Mesothelial cell of epicardium (in vitro differentiated cells): Measurements from ENCODE around the gene KCND1. TPM values are rescaled to one million over a fixed set of nuclear protein-coding genes. Genes with fewer than 3 reads are reported as not detected.

Experiments used
- DNase-seq, 2 experiments: peaks; one replicate each; pipeline ENCODE4 v3.0.0; 2021; ENCODE audit warnings: low spot score in 2 of 2; ENCODE audit not compliant: unreplicated experiment in 2 of 2
- H3K27ac Mint-ChIP-seq: 2 replicates; pipeline ENCODE4 v1.8.0; 2021; ENCODE audit warnings: mixed read lengths
- H3K27me3 Mint-ChIP-seq: 2 replicates; pipeline ENCODE4 v1.8.0; 2021; ENCODE audit warnings: low read depth, mixed read lengths
- H3K36me3 Mint-ChIP-seq: 2 replicates; pipeline ENCODE4 v1.8.0; 2021; ENCODE audit warnings: mixed read lengths
- H3K4me1 Mint-ChIP-seq: 2 replicates; pipeline ENCODE4 v1.8.0; 2021; ENCODE audit warnings: mixed read lengths
- H3K4me3 Mint-ChIP-seq: 2 replicates; pipeline ENCODE4 v1.8.0; 2021; ENCODE audit warnings: mild to moderate bottlenecking, moderate library complexity, mixed read lengths
- H3K9me3 Mint-ChIP-seq: 2 replicates; pipeline ENCODE4 v1.8.0; 2021; ENCODE audit warnings: mixed read lengths
- total RNA-seq: library from RNA; stranded (reverse); gene quantifications from 3 replicates; pipeline ENCODE4 v1.2.1, GENCODE V29; 2021
- TF ChIP-seq, protein P1 (sequence below): fragments of 200-600 bp; sonication (generic); IDR thresholded peaks from one replicate; pipeline ENCODE4 v1.5.0; 2021; ENCODE audit warnings: antibody characterized with exemption; ENCODE audit not compliant: unreplicated experiment

The KCND1 gene
- total RNA-seq, 1 donor from 2014 or later, result 6.1 TPM

DNA sequence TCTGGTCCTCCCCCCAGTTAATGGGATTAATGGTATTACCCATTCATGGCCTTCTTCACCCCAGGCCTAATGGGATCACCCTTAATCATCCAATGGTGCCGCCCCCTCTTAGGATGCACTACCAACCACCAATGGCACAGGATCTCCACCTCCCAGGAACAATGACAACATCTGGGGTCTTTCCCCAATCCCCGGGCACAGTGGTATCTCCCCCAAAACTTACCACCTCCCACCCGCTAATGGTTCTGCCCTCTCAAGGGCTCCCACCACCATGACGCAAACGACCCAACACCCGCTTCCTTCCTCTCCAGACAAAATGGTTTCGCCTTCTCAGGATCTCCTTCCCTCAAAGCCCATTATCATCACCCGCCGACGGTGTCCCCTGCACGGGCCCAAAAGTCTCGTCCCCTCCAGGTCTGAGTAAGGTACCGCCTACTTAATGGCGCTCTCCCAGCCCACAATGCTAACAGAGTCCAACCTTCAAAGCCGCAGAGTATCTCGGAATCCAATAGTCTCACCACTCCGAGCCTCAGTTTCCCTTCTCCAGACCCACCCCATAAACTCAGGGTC, 30.0 kb upstream of the KCND1 start:
- H3K27me3 Mint-ChIP-seq, result no peaks in the 10 kb centered on the region
- peak overlapping the region; percentile 96 for H3K27ac Mint-ChIP-seq
- TF ChIP-seq, protein P1, sequence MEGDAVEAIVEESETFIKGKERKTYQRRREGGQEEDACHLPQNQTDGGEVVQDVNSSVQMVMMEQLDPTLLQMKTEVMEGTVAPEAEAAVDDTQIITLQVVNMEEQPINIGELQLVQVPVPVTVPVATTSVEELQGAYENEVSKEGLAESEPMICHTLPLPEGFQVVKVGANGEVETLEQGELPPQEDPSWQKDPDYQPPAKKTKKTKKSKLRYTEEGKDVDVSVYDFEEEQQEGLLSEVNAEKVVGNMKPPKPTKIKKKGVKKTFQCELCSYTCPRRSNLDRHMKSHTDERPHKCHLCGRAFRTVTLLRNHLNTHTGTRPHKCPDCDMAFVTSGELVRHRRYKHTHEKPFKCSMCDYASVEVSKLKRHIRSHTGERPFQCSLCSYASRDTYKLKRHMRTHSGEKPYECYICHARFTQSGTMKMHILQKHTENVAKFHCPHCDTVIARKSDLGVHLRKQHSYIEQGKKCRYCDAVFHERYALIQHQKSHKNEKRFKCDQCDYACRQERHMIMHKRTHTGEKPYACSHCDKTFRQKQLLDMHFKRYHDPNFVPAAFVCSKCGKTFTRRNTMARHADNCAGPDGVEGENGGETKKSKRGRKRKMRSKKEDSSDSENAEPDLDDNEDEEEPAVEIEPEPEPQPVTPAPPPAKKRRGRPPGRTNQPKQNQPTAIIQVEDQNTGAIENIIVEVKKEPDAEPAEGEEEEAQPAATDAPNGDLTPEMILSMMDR, result no peak
- peaks cover 6% of the 10 kb centered on the region for H3K9me3 Mint-ChIP-seq
- DNase-seq, result no peak
- H3K36me3 Mint-ChIP-seq, result peaks cover 19% of the 10 kb centered on the region
- peaks cover 14% of the 10 kb centered on the region for H3K4me1 Mint-ChIP-seq
- peak overlapping the region; percentile 98 for H3K4me3 Mint-ChIP-seq

DNA sequence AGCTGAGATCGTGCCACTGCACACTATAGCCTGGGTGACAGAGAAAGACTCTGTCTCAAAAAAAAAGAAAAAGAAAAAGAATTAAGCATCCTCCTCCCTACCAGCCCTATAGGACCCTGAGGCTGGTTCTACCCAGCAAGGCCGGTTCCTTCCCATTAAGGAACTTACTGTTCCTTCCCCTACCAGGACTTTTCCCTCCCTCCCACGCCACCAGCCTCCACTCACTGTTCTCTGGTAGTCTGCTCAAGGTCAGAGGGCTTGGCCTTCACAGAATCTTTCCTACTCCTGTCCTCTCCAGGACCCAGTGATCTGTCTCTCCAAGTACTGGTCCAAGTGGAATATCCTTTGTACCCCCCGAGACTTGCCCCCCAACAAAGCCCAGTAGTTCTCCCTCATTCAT, 29.0 kb upstream of the KCND1 start:
- DNase-seq, result no peak
- peaks cover 23% of the 10 kb centered on the region for H3K36me3 Mint-ChIP-seq
- H3K4me1 Mint-ChIP-seq, result peaks cover 14% of the 10 kb centered on the region
- H3K27me3 Mint-ChIP-seq, result no peaks in the 10 kb centered on the region
- peak overlapping the region; percentile 98 for H3K4me3 Mint-ChIP-seq
- TF ChIP-seq, protein P1, result no peak
- H3K27ac Mint-ChIP-seq, result no peak overlapping the region
- peaks cover 8% of the 10 kb centered on the region for H3K9me3 Mint-ChIP-seq

DNA sequence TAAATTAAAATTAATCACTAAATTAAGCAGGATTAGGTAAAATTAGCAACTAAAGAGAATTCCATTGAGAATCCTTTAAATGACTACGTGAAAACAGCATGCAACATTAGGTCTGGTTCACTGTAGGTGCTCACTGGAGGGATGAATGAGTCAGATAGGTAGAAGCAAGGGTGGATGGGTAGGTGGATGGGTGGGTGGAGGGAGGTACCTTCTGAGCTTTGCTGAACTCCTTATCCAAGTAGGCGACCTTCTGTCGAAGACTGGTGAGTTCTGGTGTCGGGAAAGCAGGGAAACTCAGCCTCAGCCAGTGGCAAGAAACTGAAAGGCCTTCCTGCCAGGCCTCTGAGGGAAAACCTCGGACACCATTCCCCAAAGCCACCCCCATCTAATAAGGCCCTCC, 27.4 kb upstream of the KCND1 start:
- Mint-ChIP-seq H3K27me3 (no peaks in the 10 kb centered on the region), H3K4me1 (peaks cover 14% of the 10 kb centered on the region), H3K27ac (no peak overlapping the region), H3K4me3 (no peak overlapping the region), H3K9me3 (peaks cover 14% of the 10 kb centered on the region), H3K36me3 (peaks cover 23% of the 10 kb centered on the region)
- DNase-seq, result no peak
- TF ChIP-seq, protein P1, result no peak

- no peak for DNase-seq
- Mint-ChIP-seq H3K4me1 (peaks cover 11% of the 10 kb centered on the region), H3K27me3 (no peaks in the 10 kb centered on the region), H3K4me3 (no peak overlapping the region), H3K9me3 (peaks cover 17% of the 10 kb centered on the region), H3K36me3 (peaks cover 27% of the 10 kb centered on the region), H3K27ac (no peak overlapping the region)
- TF ChIP-seq, protein P1, result no peak
Observed at GRCh38 chrX:48998391-48998790, 26.7 kb upstream of the KCND1 start.

- Mint-ChIP-seq H3K4me3 (no peak overlapping the region), H3K27me3 (no peaks in the 10 kb centered on the region), H3K36me3 (peaks cover 30% of the 10 kb centered on the region), H3K4me1 (peaks cover 11% of the 10 kb centered on the region), H3K9me3 (peaks cover 18% of the 10 kb centered on the region), H3K27ac (no peak overlapping the region)
- no peak for DNase-seq
- TF ChIP-seq, protein P1, result no peak
Observed at GRCh38 chrX:48997865-48998264, 26.2 kb upstream of the KCND1 start.

DNA sequence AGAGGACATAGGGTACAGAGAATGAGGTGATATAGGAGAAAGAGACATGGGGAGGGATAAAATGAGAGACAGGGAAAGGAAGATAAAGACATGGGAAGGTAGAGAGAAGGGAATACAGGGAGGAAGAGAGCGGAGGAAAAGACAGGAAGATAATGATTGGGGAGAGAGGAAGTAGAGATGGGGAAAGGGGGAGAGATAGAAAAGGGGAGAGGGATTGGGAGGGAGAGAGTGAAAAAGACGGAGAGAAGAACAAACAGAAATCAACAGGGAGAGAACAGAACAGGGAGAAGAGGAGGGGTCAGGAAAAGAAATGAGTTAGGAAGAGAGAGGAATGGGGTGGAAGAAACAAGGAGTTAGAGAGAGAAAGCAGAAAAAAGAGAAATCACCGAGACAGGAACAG, 25.8 kb upstream of the KCND1 start:
- TF ChIP-seq, protein P1, result no peak
- no peak overlapping the region for H3K4me3 Mint-ChIP-seq
- no peaks in the 10 kb centered on the region for H3K27me3 Mint-ChIP-seq
- peaks cover 11% of the 10 kb centered on the region for H3K4me1 Mint-ChIP-seq
- peaks cover 32% of the 10 kb centered on the region for H3K36me3 Mint-ChIP-seq
- peaks cover 18% of the 10 kb centered on the region for H3K9me3 Mint-ChIP-seq
- no peak overlapping the region for H3K27ac Mint-ChIP-seq
- DNase-seq, result no peak
